RPMI7951 (cell line): ENCODE measurements around the gene CELSR2. TPM values are rescaled to one million over a fixed set of nuclear protein-coding genes. Genes with fewer than 3 reads are reported as not detected.
A peak's percentile ranks its signal among the peaks of the same experiment; 100 is the strongest.
"Not testable (repeated sequence)": the region's sequence is repeated elsewhere in the genome, so short reads cannot be mapped to it uniquely, and the experiment has no call there.

Source experiments
- DNase-seq: peaks from one replicate; pipeline ENCODE4 v3.0.0-alpha.2; 2012; ENCODE audit warnings: low read depth
- total RNA-seq: library from RNA; depleted of rRNA; stranded (reverse); fragments of >200 nt; shearing (Covaris generic); gene quantifications from 2 replicates; pipeline ENCODE4 v1.2.3, GENCODE V29; 2014

The CELSR2 gene
- total RNA-seq, 1 experiment from 2014 or later = 1.2 TPM

DNA sequence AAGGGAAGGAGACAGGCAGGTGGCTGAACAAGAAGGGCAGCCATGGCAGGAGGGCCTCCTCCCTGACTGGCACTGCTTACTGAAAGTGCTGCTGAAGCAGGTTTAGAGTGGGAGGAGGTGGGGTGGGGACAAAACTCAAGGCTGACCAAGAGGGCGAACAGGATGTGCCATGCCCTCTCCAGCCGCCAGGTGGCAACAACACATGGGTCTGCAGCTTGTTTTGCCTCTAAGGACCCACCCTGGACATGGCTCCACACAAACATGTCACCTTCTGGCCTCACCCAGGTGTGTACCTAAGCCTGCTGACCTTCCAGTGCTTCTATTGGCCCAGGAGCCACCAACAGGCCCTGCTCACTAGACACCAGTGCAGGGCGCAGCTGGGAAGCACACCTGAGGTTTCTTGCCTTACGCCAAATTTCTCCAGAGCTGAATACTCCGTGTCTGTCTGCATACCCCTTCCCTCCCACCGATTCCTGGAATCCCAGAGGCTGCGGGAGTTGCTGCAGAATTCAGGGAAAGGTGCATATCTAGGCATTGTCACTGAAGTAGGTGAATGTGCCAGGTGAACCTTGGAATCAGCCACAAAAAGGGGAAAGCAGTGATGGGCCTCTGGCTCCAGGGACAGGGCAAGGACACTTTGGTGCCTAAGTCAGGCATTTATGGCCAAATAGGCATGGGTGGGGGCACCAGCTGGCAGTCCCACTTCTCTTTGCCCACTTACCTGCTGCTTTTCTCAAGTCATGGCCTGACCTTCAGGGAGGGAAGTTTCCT lies 28.3 kb downstream of the CELSR2 start:
- peak; percentile 66 for DNase-seq

DNA sequence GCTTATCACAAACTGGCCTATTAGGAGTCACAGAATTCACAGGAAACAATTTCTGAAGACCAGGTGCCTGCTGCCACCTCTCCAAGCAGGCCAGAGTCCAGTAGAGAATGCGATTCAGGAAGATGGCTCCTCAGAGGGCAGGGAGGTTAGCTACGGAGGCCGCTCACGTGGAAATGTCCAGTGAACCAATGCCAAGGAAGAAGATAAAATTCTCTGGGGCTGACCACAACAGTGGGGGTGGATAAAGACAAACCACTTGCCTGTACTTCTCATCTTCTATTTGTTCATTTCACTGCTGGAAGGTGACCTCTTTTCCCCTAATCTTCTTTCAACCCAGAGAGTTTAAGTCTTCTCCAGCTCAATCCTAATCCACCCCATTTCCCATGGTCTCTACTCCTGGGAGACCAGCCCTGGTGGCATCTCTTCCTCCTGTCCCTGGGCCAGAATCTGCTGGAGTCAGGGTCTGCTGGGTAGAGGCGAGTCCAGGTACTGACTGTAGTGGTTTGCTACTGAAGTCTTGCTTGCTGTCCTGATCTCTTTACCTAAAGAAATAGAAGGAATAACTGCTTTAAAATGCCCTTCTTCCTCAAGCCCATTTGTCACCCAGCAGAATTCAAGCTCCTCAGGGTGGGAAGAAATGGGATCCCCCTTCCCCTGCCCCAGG lies 30.4 kb downstream of the CELSR2 start:
- DNase-seq = no peak

DNA sequence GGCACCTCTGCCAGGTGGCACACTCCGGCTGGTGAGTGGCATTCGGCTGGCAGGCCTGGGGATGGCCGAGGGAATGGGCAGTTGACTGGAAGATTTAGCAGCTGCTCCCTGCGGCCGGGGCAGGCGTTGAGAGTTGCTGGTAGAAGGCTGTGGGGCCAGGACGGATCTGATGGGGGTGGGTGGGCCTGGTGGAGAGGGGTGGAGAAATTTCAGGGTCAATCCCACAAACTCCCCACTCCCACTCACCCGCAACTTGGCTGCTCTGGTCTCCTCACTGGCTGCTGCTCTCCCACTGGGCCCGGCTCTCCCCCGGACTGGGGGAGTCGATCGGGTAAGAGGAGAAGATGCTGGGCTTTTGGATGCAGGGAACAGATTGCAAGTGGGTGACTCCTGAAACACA lies 31.5 kb downstream of the CELSR2 start:
- DNase-seq = no peak

DNA sequence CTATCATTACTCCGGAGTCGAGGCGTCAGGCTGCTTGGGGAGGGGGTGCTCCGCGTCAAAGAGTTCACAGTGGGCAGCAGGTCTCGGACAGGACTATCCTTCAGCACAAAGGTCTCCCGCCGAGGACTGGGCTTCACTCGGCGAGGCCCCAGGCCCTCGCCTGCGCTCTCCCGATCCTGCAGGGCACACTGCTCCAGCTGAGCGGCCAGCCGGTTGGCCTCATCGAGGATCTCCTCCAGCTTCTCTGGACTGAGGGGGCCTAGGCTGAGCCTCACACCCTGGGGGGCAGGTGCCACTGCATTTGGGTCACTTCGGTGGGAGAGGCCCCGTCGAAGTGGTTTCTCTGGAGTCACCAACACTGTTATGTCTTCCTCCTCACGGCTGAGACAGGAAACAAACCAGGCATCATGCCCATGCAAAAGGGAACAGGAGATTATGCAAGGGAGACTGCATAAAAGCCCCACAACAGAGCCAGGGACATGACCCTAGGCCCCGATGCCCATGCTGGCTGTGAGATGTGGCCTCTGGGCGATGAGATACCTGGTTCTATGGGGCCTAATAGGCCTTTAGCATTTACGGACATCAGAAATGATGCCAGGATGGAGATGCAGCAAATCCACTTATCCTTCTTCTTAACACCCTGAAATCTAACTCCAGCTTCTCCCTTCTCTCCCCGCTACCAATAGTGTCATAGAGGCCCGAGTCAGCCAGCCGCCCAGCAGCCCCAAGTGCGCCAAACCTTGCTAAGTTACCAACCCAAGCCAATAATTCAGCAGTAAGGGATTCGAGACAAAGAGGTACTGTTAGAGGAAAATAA lies 32.5 kb downstream of the CELSR2 start:
- DNase-seq = peak; percentile 35

DNA sequence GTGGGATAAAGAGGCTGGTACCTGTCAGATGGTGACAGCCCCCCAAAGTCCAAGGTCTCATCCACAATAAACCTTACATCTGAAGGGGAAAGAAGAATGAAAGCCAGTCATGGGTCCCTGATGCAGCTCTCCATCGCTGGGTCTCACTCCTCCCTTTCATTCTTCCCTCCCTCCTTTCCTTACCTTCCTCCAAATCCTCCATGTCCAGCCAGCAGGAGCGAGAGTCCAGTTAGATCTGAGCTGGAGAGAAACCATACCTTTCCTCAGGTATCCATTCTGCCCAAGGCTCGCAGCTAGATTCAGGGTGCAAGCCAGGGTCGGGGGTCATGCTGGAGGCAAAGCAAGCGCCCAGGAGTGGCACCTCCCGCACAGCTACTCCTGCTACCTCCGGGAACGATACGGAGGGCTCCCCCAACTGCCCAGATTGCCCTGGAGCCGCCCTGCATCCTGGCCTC lies 33.2 kb downstream of the CELSR2 start:
- DNase-seq = no peak

DNA sequence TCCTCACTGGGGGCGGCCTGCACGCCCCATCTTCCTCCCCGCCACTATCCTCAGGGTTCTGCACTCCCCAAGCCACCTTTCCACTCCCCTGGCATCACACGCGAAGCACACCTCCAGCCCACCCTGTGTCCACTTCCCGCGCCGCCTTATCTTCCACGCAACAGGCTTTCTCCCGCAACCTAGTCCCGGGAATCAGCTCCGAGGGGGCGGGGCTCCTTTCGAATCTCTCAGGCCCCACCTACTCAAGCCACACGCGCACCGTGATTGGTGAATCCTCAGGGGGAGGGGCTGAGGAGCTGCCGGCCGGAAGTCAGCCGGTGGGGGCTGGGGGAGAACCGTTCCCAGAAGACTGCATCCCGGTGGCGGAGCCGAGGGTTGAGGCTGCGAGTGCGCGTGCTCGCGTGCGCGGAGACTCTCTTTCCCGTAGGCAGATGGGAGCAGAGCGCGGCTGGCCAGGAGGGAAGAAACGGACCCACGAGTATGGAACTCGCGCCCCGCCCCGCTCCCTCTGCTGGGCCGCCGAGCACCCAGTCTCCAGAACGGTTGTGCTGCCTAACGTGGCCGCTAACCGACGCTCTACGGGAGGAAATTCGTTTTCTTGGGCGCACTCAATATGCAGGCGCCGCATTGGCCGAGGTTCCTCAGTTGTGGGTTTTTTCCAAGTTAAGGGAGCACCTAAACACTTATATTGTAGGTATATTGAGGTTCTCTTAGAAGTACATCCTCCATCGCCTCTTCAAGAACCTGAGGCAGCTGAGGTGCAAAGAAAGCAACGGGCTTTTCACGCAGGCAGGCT lies 33.8 kb downstream of the CELSR2 start, which contains the start of gene PSRC1:
Gene PSRC1 (minus strand): TSS at position 194 of the 796 bp plus-strand sequence.
- DNase-seq = peak; percentile 96

DNA sequence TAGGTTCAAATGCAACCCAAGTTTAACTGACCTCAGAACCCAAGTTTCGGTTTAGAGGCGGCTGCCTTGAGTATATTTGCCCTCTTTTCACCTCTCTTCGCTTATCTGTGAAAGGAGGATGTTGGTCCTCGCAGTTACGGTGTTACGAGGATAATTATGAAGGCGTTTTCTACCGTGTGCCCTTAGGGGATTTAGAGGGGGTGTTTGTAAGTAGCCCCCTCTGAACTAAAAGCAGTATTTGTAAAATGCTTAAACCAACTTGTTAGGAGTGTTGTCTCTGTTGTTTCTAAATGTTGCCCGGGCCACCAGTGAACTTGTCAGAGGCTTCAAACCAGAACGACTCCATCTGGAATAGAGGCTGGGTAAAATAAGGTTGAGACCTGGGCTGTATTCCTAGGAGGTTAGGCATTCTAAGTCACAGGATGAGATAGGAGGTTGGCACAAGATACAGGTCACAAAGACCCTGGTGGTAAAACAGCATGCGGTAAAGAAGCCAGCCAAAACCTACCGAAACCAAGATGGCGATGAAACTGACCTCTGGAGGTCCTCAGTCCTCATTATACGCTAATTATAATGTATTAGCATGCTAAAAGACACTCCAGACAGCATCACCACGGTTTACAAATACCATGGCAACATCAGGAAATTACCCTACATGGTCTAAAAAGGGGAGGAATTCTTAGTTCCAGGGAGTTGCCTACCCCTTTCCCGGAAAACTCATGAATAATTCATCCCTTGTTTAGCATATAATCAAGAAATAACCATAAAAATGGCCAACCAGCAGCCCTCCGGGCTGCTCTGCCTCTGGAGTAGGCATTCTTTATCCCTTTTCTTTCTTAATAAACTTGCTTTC lies 34.6 kb downstream of the CELSR2 start:
- peak; percentile 49 for DNase-seq

DNA sequence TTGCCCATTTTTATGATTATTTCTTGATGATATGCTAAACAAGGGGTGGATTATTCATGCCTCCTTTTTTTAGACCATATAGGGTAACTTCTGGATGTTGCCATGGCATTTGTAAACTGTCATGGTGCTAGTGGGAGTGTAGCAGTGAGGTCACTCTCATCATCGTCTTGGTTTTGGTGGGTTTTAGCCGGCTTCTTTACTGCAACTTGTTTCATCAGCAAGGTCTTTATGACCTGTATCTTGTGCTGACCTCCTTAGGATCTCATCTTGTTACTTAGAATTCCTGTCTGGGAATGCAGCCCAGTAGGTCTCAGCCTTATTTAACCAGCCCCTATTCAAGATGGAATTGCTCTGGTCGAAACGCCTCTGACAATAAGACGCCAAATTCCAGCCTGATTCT lies 37.4 kb downstream of the CELSR2 start:
- not testable (repeated sequence) for DNase-seq

DNA sequence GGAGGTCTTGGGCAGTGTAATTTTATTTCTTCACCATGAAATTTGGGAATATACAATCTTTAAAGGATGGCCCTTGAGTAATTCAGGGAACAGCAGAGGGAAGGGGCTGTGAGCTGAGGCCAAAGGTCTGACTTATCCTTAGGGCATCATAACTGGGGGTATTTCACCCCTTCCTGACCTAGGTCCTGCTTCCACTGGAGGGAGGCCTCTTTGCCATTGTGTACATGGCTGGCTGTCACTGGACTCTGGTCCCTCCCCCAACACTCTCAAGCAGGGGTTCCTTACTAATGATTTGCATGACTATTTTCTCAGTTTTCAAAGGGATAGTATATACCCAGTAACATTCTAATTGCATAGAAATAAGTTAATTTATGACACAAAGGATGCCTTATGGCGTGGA lies 40.8 kb downstream of the CELSR2 start:
- DNase-seq = no peak

DNA sequence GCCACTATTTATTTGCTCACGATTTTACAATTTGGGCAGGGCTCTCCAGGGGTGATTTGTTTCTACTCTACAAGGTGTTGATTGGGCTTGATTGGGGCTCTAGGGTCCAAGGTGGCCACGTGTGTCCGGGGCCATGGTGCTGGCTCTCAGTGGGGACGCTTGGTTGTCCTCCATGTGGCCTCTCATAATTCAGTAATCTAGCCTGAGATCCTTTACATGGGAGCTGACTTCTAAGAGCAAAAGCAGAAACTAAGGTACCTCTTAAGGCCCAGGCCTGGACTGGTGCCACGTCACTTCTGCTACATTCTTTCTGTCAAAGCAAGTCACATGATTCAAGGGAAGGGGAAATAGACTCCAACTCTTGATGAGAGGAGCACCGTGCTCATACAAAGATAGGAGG lies 41.7 kb downstream of the CELSR2 start:
- no peak for DNase-seq

DNA sequence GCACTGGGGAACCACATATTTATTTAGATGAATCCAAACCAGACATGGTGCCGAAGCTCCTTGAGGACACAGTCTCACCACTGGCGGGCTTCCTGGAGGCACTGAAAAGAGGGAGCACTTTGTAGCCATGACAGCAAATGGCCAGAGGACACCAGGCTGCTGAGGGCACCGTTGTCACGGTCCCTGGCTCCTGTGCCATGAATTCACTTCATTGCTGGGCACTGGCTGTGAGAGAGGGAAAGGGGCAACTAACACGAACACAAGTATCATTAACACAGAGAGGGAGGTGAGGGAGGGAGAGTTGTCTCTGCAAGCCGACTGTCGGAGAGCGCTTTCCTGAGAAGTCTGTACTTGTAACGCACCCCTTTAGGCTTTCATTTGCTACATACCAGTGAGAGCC lies 43.0 kb downstream of the CELSR2 start:
- DNase-seq = no peak

DNA sequence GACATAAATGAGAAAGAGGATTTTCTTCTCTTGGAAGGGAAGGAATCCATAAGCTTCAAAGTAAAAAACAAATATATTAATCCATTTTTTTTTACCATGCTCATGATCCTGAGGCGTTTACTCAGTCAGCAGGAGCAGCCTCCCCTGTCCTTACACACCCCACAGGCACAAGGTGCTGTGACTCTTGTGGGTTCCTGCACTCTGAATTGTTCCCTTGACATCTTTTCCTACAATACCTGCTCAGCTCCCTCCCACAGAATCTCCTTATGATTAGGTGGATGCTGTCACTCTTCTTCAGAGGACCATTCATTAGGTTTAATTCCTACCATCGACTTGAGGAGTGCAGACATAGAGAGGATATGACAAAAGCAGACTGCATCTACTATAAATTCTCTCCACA lies 43.7 kb downstream of the CELSR2 start:
- DNase-seq = no peak

DNA sequence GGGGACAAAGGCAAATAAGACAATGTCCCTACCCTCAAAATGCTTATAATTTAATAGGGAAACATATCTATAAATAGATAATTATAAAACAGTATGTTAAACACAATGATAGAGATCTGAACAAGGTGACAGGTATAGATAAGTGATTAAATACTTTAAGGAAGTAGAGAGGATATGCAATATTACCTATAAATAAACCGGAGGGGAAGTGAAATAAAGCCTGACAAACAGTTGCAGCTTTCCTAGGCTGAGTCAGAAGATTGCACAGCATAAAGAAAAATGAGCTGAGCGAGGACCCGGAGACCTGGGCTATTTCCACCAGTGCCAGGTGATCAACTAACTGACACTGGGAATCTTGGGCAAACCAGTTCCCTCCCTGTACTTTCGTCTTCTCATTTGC lies 45.1 kb downstream of the CELSR2 start:
- DNase-seq = no peak

DNA sequence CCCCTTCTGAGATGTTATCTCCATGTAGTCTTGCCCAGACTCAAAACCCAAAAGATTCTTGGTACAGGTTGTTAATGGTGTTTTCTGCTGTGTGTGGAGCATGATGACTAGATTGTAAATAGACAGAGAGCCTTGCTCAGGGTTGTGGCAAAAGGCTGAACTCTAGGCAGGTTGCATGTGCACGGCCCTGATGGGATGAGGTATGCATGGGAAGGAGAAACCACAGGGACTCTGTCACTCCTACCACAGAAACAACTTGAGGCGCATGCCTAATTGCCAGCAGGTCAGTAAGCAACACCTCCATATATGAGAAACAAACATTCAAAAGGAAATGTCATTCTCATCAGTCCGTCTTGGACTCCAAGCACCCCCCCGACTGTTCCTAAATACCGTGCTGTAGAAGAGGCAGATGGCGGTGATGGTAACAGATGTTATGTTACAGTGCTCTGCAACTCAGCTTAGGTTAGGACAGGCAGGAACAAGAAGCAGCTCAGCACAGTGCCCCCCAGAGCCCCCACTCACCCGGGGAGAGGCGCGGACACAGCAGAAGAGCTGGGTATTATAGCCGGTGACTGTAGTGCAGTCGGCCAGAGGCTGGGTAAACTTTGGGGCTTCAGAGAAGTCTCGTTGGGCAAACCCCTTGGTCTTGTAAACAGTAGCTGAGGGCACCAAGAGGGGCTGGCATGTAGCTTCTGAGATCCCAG lies 46.5 kb downstream of the CELSR2 start:
- DNase-seq = no peak

DNA sequence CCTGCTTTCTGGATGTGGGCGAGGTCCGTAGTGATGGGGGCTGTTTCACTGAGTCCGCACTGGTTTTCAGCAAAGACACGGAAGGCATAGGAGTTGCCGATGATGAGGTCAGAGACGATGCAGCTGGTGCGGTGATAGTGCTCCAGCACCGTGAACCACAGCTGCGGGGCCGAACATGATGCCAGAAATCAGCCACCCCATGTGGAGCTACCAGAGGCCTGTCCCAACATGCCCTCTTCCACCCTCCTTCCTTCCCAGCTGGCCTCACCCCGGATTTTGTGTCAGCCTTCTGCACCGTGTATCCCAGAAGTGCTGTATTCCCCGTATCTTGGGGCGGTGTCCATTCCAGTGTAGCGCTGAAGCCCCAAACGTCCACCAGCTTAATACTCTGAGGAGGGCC lies 47.4 kb downstream of the CELSR2 start:
- no peak for DNase-seq

DNA sequence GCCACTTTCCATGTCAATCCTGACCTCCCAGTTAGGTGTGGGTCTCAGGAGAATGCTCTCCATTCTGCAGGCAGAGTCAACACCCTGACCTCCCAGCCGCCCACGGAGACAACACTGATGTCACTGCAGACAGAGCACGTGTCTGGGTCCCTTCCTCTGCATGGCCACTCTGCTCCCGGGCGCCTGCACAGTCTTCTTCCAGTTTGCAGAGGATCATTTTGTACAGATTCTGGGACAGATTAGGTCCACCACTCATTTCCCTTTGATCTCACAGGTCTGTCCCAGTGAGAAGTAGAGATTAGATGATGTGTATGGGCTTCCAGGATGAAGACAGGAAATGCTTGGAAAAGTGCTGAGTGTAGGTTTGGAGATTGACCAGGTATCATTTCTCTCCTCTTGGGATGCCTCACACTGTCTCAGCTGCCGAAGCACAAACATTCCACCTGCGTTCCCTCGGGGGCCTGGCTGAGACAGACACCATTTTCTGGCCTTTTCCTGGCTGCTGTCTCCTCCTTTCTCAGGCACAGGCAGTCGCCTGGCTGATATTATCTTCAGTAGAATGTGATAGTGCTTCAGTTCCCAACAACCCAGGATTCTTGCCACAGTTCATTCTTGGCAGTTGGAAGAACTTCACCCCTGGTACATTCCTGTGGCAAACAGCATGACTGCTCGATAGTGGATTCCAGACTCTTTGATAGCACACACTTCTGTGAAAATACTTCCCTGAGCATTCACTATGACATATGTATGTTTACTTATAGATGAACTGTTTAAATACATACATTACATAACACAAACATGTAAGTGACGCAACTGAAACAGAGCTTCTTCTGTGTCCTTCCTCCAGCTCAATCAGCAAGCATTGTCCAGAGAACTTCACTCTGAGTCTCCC lies 49.6 kb downstream of the CELSR2 start:
- peak; percentile 86 for DNase-seq

DNA sequence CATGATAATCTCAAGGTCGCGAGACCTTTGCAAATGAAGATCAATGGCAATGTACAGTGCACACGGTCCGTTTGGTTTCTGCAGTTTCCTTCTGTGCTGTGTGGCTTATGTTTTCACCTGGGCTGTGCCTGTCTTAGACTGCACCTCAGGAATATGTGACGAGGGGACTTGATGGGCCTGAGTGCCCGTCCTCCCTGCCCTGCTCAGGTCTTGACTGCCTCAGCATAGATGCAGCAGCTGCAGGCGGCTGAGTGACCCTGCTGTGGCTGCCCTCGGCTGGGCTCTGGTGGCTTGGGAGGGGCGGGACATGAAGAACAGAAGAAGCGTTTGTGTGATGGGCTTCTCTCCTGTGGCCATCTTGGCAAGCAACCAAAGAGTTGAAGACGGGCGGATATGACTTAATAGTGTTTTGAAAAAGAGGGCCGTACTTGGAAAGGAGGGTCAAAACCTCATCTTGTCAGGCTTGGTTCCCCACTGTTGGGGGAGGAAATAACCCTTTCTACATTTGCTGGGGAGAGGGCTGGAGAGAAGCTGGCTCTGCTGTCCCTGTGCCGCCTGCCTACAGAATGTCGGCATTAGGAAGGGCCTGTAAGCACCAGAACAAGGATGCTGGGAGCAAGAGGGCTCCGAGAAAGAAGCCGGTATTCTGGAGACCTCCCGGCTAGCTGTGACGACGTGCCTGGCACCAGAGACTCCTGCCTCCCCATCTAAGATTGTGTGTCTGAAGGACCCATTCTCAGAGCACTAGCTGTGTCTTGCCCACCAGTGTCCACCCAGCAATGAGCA lies 50.4 kb downstream of the CELSR2 start:
- DNase-seq = peak; percentile 88

DNA sequence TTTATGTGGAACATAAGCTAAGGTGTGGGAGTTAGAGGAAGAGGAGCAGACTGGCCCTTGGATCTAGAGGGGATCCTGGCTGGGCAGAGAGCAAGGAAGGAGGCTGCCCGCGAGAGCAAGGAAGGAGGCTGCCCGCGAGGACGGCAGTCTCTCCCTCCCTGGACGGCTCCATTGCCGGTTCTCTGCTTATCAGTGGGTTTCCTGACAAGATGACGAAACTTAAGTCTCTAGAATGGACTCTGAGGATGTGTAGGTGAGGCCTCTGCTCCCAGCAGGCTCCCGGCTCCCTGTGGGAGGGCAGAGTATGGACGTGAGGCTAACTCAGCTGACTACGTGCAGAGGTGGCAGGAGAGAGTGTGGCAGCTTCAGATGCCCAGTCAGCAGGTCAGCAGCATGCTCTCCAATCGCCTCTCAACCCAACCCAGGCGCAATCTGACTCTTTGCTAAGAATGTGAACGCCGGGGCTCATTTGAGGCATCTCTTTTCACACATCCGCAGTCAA lies 51.4 kb downstream of the CELSR2 start:
- DNase-seq = no peak
